Astrocyte (in vitro differentiated cells and primary cell): ENCODE data around the gene PDE11A. TPM values are rescaled to one million over a fixed set of nuclear protein-coding genes. Genes with fewer than 3 reads are reported as not detected.

Experiments used
- DNase-seq: peaks from one replicate; pipeline ENCODE4 v3.0.0-alpha.2; 2010; ENCODE audit warnings: low read depth
- FAIRE-seq: peaks from 2 replicates; lab custom pipeline; 2011; peaks lifted over from hg19 to GRCh38; lab: Jason Lieb, UNC
- H2AFZ ChIP-seq: 2 replicates; pipeline ENCODE4 v1.6.0; 2012; ENCODE audit warnings: low read depth, low read length, inconsistent platforms
- H3K27ac ChIP-seq: 2 replicates; pipeline ENCODE4 v1.5.1; 2011; ENCODE audit warnings: low read depth, low read length, inconsistent platforms
- H3K27me3 ChIP-seq: 2 replicates; pipeline ENCODE4 v1.6.0; 2011; ENCODE audit warnings: low read length, inconsistent platforms; ENCODE audit not compliant: insufficient read depth
- H3K36me3 ChIP-seq: 2 replicates; pipeline ENCODE4 v1.5.1; 2011; ENCODE audit warnings: low read length, inconsistent platforms; ENCODE audit not compliant: insufficient read depth
- H3K4me1 ChIP-seq: 2 replicates; pipeline ENCODE4 v1.5.1; 2011; ENCODE audit warnings: low read length, inconsistent platforms; ENCODE audit not compliant: insufficient read depth
- H3K4me2 ChIP-seq: 2 replicates; pipeline ENCODE4 v1.6.0; 2012; ENCODE audit warnings: low read length, inconsistent platforms
- H3K4me3 ChIP-seq: 2 replicates; pipeline ENCODE4 v1.5.1; 2011; ENCODE audit warnings: low read depth, mild to moderate bottlenecking, low read length, inconsistent platforms; ENCODE audit not compliant: insufficient read depth
- H3K79me2 ChIP-seq: 2 replicates; pipeline ENCODE4 v1.6.0; 2012; ENCODE audit warnings: mild to moderate bottlenecking, low read length, inconsistent platforms; ENCODE audit not compliant: insufficient read depth
- H3K9ac ChIP-seq: 2 replicates; pipeline ENCODE4 v1.6.0; 2012; ENCODE audit warnings: mild to moderate bottlenecking, low read length, inconsistent platforms
- H3K9me3 ChIP-seq: 2 replicates; pipeline ENCODE4 v1.5.1; 2012; ENCODE audit warnings: low read depth, mild to moderate bottlenecking, low read length, inconsistent platforms; ENCODE audit not compliant: insufficient read depth
- H4K20me1 ChIP-seq: 2 replicates; pipeline ENCODE4 v1.6.0; 2012; ENCODE audit warnings: low read length, inconsistent platforms; ENCODE audit not compliant: insufficient read depth
- H3K27ac Mint-ChIP-seq: one replicate; pipeline ENCODE4 v1.8.0; 2021; ENCODE audit warnings: mild to moderate bottlenecking, mixed read lengths; ENCODE audit not compliant: unreplicated experiment
- H3K27me3 Mint-ChIP-seq: one replicate; pipeline ENCODE4 v1.8.0; 2021; ENCODE audit warnings: low read depth, mixed read lengths; ENCODE audit not compliant: unreplicated experiment
- H3K36me3 Mint-ChIP-seq: one replicate; pipeline ENCODE4 v1.8.0; 2021; ENCODE audit warnings: low read depth, mixed read lengths; ENCODE audit not compliant: unreplicated experiment
- H3K4me1 Mint-ChIP-seq: one replicate; pipeline ENCODE4 v1.8.0; 2021; ENCODE audit warnings: low read depth, mixed read lengths; ENCODE audit not compliant: unreplicated experiment
- H3K4me3 Mint-ChIP-seq: one replicate; pipeline ENCODE4 v1.8.0; 2021; ENCODE audit warnings: mild to moderate bottlenecking, moderate library complexity, mixed read lengths; ENCODE audit not compliant: unreplicated experiment
- H3K9me3 Mint-ChIP-seq: one replicate; pipeline ENCODE4 v1.8.0; 2021; ENCODE audit warnings: mild to moderate bottlenecking, mixed read lengths; ENCODE audit not compliant: unreplicated experiment
- CTCF ChIP-seq: IDR thresholded peaks from 2 replicates; pipeline ENCODE4 v1.5.1; 2011; ENCODE audit warnings: low read depth, mild to moderate bottlenecking, inconsistent platforms, low read length, moderate library complexity; ENCODE audit not compliant: insufficient read depth
- EZH2 ChIP-seq: IDR thresholded peaks from 2 replicates; pipeline ENCODE4 v1.6.1; 2012; ENCODE audit warnings: mild to moderate bottlenecking, low read length, inconsistent platforms; ENCODE audit not compliant: insufficient read depth
- total RNA-seq: library from RNA; stranded (reverse); gene quantifications from 2 replicates; pipeline ENCODE4 v1.2.1, GENCODE V29; 2021

PDE11A gene
- total RNA-seq, 1 donor from 2014 or later, result 0.45 TPM

DNA sequence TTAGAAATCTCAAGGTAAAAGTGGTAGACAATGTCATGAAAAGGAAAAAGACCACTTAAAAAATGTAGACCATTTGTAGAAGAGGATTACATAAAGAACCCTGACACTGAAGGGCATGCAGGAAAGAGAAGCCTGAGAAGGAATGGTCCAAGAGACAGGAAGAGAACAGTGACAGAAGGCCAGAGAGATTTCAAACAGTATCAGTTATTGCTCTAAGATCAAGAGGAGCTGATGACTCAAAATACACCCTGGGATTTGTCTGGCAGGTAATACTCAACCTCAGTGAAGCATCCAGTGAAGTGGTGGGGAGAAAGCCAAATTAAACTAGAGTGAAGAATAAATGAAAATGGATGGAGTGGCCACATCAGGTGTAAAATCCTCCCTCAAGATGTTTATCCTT is 100.5 kb downstream of the PDE11A start:
- TF ChIP-seq CTCF (no peak), EZH2 (no peak)

DNA sequence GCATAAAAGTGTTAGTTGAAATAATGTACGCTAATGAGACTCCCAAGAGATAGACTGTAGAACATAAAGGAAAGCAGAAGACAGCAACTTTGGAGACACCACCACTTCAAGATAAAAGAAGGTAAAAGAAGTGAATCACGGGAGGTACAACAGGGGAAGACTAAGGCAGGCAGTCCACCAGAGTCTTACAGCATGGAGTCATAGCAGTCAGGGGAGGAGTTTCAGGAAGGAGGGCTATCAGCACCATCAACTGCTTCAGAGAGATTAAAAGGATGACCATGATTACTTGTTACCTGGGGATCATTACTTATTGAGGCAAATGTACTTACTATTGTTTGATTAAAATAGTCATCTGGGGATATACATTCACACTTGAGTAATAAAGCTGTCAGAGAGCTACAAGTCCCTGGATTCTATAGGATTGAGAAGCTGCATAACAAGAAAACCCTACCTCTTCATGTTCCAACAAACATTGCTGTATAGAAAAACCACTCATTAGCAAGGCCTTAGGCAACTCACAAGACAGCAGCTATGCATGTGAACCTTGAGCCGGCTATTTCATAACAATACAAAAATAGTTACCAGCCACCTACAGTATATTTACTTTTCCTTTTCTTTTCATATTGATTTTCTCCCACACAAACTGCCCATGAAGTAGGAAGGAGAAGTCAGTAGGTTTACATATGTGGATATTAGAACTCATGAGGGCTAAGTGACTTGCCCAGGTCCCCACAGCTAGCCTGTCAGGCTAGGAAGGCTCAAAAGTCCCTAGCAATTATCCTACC is 101.7 kb downstream of the PDE11A start:
- H3K4me1 Mint-ChIP-seq, result no peaks in the 10 kb centered on the region
- H3K27ac ChIP-seq, result no peak overlapping the region
- H3K9ac ChIP-seq, result no peak overlapping the region
- DNase-seq (no peak), FAIRE-seq (no peak)
- H3K4me1 ChIP-seq, result no peaks in the 10 kb centered on the region
- H3K27me3 ChIP-seq, result no peaks in the 10 kb centered on the region
- H3K4me2 ChIP-seq, result no peak overlapping the region
- no peak overlapping the region for H3K4me3 Mint-ChIP-seq
- no peaks in the 10 kb centered on the region for H3K36me3 ChIP-seq
- H3K4me3 ChIP-seq, result no peak overlapping the region
- no peaks in the 10 kb centered on the region for H3K36me3 Mint-ChIP-seq
- no peaks in the 10 kb centered on the region for H3K79me2 ChIP-seq
- H3K27me3 Mint-ChIP-seq, result no peaks in the 10 kb centered on the region
- H4K20me1 ChIP-seq, result no peaks in the 10 kb centered on the region
- H2AFZ ChIP-seq, result no peak overlapping the region
- no peaks in the 10 kb centered on the region for H3K9me3 ChIP-seq
- no peak overlapping the region for H3K27ac Mint-ChIP-seq
- H3K9me3 Mint-ChIP-seq, result peaks cover 3% of the 10 kb centered on the region
- TF ChIP-seq EZH2 (no peak), CTCF (no peak)

More for the DNA sequence above, 100.5 kb downstream of the PDE11A start:
- no peaks in the 10 kb centered on the region for H4K20me1 ChIP-seq
- H3K4me1 ChIP-seq, result no peaks in the 10 kb centered on the region
- no peak overlapping the region for H3K9ac ChIP-seq
- Mint-ChIP-seq H3K27me3 (no peaks in the 10 kb centered on the region), H3K9me3 (no peaks in the 10 kb centered on the region), H3K36me3 (no peaks in the 10 kb centered on the region), H3K4me1 (no peaks in the 10 kb centered on the region), H3K4me3 (no peak overlapping the region), H3K27ac (no peak overlapping the region)
- H3K36me3 ChIP-seq, result no peaks in the 10 kb centered on the region
- no peak for DNase-seq
- no peaks in the 10 kb centered on the region for H3K9me3 ChIP-seq
- no peaks in the 10 kb centered on the region for H3K79me2 ChIP-seq
- no peak overlapping the region for H2AFZ ChIP-seq
- no peak overlapping the region for H3K4me2 ChIP-seq
- no peak overlapping the region for H3K4me3 ChIP-seq
- no peak overlapping the region for H3K27ac ChIP-seq
- no peak for FAIRE-seq
- no peaks in the 10 kb centered on the region for H3K27me3 ChIP-seq

DNA sequence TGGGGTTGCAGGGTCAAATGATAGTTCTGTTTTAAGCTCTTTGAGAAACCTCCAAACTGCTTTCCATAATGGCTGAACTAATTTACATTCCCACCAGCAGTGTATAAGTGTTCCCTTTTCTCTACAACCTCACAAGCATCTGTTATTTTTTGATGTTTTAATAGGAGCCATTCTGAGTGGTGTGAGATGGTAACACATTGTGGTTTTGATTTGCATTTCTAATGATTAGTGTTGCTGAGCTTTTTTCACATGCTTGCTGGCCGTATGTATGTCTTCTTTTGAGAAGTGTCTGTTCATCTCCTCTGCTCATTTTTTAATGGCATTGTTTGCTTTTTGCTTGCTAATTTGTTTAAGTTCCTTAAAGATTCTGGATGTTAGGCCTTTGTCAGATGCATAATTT is 107.7 kb downstream of the PDE11A start:
- H3K79me2 ChIP-seq, result no peaks in the 10 kb centered on the region
- H3K27me3 Mint-ChIP-seq, result no peaks in the 10 kb centered on the region
- H3K4me2 ChIP-seq, result no peak overlapping the region
- no peak overlapping the region for H3K4me3 ChIP-seq
- no peaks in the 10 kb centered on the region for H4K20me1 ChIP-seq
- no peak for FAIRE-seq
- H3K36me3 Mint-ChIP-seq, result no peaks in the 10 kb centered on the region
- H3K9ac ChIP-seq, result no peak overlapping the region
- H3K27me3 ChIP-seq, result no peaks in the 10 kb centered on the region
- no peaks in the 10 kb centered on the region for H3K9me3 ChIP-seq
- TF ChIP-seq EZH2 (no peak), CTCF (no peak)
- H3K9me3 Mint-ChIP-seq, result peaks cover 3% of the 10 kb centered on the region
- H3K27ac ChIP-seq, result no peak overlapping the region
- no peak for DNase-seq
- H3K36me3 ChIP-seq, result no peaks in the 10 kb centered on the region
- H3K27ac Mint-ChIP-seq, result no peak overlapping the region
- no peaks in the 10 kb centered on the region for H3K4me1 Mint-ChIP-seq
- H2AFZ ChIP-seq, result no peak overlapping the region
- H3K4me1 ChIP-seq, result no peaks in the 10 kb centered on the region
- H3K4me3 Mint-ChIP-seq, result no peak overlapping the region
